HG02970 (cell line): ENCODE data around the gene SDC1.

ENCODE experiments used
- ATAC-seq: cut with Tn5 transposase; IDR thresholded peaks from one replicate; pipeline ENCODE4 v1.9.1; 2021; ENCODE audit warnings: mild to moderate bottlenecking, moderate library complexity, moderate number of reproducible peaks; ENCODE audit not compliant: unreplicated experiment, low FRiP score

SDC1 gene

GRCh38 chr2:20215183-20216040, 9.5 kb downstream of the SDC1 start:
- no peak for ATAC-seq

GRCh38 chr2:20214566-20215182, 10.3 kb downstream of the SDC1 start:
- ATAC-seq = no peak

- ATAC-seq = no peak
These were observed 11.0 kb downstream of the SDC1 start for GRCh38 chr2:20213651-20214565.

GRCh38 chr2:20212871-20213503, 11.9 kb downstream of the SDC1 start:
- no peak for ATAC-seq

GRCh38 chr2:20212459-20212870, 12.5 kb downstream of the SDC1 start:
- ATAC-seq = no peak

- ATAC-seq = no peak
These were observed 13.0 kb downstream of the SDC1 start for GRCh38 chr2:20211860-20212458.

- ATAC-seq = no peak
These were observed 13.5 kb downstream of the SDC1 start for GRCh38 chr2:20211420-20211819.

GRCh38 chr2:20210462-20210861, 14.5 kb downstream of the SDC1 start:
- no peak for ATAC-seq

- ATAC-seq = no peak
These were observed 15.4 kb downstream of the SDC1 start for GRCh38 chr2:20209373-20210109.

- ATAC-seq = no peak
These were observed 16.5 kb downstream of the SDC1 start for GRCh38 chr2:20208476-20208859.

GRCh38 chr2:20207051-20207450, 17.9 kb downstream of the SDC1 start:
- no peak for ATAC-seq

GRCh38 chr2:20205915-20206524, 18.9 kb downstream of the SDC1 start:
- no peak for ATAC-seq

- ATAC-seq = no peak
These were observed 19.9 kb downstream of the SDC1 start for GRCh38 chr2:20205069-20205468.

GRCh38 chr2:20203521-20204225, 21.3 kb downstream of the SDC1 start:
- no peak for ATAC-seq

- ATAC-seq = no peak
These were observed 21.9 kb downstream of the SDC1 start for GRCh38 chr2:20203072-20203471.

GRCh38 chr2:20201671-20202070, 23.3 kb downstream of the SDC1 start:
- ATAC-seq = no peak

- no peak for ATAC-seq
These were observed 24.0 kb downstream of the SDC1 start for GRCh38 chr2:20200697-20201555.
